COLO668 (cell line): Measurements from ENCODE around the gene CARMIL3.
"Not testable (repeated sequence)": the region's sequence is repeated elsewhere in the genome, so short reads cannot be mapped to it uniquely, and the experiment has no call there.

Source experiments
- DNase-seq: peaks from one replicate; lab custom pipeline; 2025; ENCODE audit not compliant: unreplicated experiment; lab: John Stamatoyannopoulos, UW

The CARMIL3 gene

GRCh38 chr14:24093901-24094840 lies 42.4 kb downstream of the CARMIL3 start, which contains the start of gene PCK2:
PCK2 (plus strand) TSS chr14:24094311; CDS start chr14:24094406, 95 bp downstream.
- DNase-seq = peak; percentile 91

GRCh38 chr14:24094841-24095270 lies 43.0 kb downstream of the CARMIL3 start:
- DNase-seq = peak; percentile 48

GRCh38 chr14:24095271-24096068 lies 43.7 kb downstream of the CARMIL3 start:
- peak; percentile 32 for DNase-seq

GRCh38 chr14:24096545-24097181 lies 44.9 kb downstream of the CARMIL3 start:
- no peak for DNase-seq

- DNase-seq = no peak
Measured at GRCh38 chr14:24098229-24098926, 46.6 kb downstream of the CARMIL3 start.

GRCh38 chr14:24098927-24099813 lies 47.4 kb downstream of the CARMIL3 start:
- peak; percentile 58 for DNase-seq

GRCh38 chr14:24100197-24100981 lies 48.6 kb downstream of the CARMIL3 start:
- no peak for DNase-seq

- DNase-seq = no peak
Measured at GRCh38 chr14:24100982-24101494, 49.2 kb downstream of the CARMIL3 start.

- no peak for DNase-seq
Measured at GRCh38 chr14:24102357-24103048, 50.7 kb downstream of the CARMIL3 start.

GRCh38 chr14:24103451-24103850 lies 51.6 kb downstream of the CARMIL3 start:
- DNase-seq = no peak

GRCh38 chr14:24105609-24106239 lies 53.9 kb downstream of the CARMIL3 start:
- DNase-seq = not testable (repeated sequence)

- DNase-seq = no peak
Measured at GRCh38 chr14:24106672-24107271, 55.0 kb downstream of the CARMIL3 start.

GRCh38 chr14:24108336-24108874 lies 56.6 kb downstream of the CARMIL3 start:
- no peak for DNase-seq

GRCh38 chr14:24110060-24110459 lies 58.3 kb downstream of the CARMIL3 start:
- no peak for DNase-seq

- no peak for DNase-seq
Measured at GRCh38 chr14:24110523-24110922, 58.7 kb downstream of the CARMIL3 start.

GRCh38 chr14:24113379-24113800 lies 61.6 kb downstream of the CARMIL3 start:
- no peak for DNase-seq
